Right forelimb (tissue), 1 donor: ENCODE data around the gene TBX6.
"Not testable (repeated sequence)": the region's sequence is repeated elsewhere in the genome, so short reads cannot be mapped to it uniquely, and the experiment has no call there.

Experiments
- DNase-seq: peaks from one replicate; pipeline ENCODE4 v3.0.0-alpha.2; 2018

Gene TBX6

GRCh38 chr16:30065102-30065942 is 26.4 kb downstream of the TBX6 start, which contains the start of gene ALDOA:
ALDOA (plus strand) TSS chr16:30065760; CDS start chr16:30066898, 1,138 bp downstream.
- DNase-seq, result peak; percentile 99

- DNase-seq, result no peak
Measured at GRCh38 chr16:30064729-30065101, 27.0 kb downstream of the TBX6 start.

GRCh38 chr16:30063893-30064728 is 27.6 kb downstream of the TBX6 start:
- DNase-seq, result peak; percentile 73

GRCh38 chr16:30063278-30063892 is 28.3 kb downstream of the TBX6 start:
- no peak for DNase-seq

DNA sequence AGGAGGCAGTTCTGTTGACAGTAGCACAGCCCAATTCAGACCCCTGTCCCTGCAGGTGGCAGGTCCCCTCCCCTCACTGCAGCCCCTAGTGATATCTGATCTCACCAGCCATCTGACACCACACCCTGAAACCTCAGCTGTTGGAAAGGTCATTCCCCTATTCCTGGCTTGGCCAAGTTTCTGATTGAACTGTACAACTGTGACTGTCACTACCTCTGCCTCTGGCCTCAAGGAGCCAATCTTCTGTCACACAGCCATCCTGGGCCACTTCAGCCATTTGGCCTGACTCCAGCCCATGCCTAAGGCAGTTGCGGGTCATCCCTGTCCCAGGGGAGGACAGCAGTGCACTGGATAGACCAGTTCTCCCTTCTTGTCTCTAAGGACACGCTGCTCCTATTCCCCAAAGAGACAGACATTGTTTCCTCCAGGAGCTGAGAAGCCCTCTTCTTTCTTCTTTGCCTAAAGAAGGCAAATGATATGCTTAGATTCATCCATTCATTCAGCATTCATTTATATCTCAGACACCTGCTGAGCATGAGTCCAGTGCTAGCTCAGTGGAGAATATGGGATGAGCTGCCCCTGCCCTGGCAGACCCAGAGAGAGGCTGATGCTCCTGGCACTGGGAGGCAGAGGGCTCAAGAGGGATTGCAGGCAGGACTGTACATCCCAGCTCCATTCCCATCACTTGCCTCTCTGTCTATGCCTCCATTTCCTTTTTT is 30.7 kb downstream of the TBX6 start:
- peak; percentile 57 for DNase-seq

- DNase-seq, result no peak
Measured at GRCh38 chr16:30060346-30060745, 31.4 kb downstream of the TBX6 start.

- DNase-seq, result no peak
Measured at GRCh38 chr16:30054959-30055553, 36.7 kb downstream of the TBX6 start.

- no peak for DNase-seq
Measured at GRCh38 chr16:30054451-30054850, 37.3 kb downstream of the TBX6 start.

DNA sequence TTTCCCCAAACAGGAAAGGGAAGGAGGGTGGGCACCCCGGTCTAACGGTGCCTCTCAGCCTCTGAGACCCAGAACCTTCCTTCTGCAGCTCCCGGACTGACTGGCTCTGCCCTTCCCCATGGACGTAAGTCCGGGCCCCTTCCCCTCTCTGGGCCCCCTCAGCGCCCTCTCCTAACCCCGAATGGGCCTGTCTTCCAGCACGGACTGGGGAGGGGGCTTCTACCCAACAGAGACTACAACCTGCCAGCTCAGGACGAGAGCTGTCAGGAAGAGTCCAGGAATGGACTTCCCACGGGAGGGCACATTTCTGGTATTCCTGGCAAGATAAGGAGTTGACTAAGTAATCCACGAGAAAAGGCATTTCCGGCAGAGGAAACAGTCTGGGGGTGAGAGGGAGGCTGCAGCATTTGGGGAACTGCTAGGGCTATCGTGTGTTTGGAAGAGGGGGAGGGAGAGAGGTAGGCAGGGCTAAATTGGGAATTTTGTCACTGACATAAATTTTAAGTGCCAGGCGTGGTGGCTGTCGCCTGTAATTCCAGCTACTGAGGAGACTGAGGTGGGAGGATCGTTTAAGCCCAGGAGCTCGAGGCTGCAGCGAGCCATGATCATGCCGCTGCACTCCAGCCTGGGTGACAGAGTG is 38.2 kb downstream of the TBX6 start:
- DNase-seq, result no peak

GRCh38 chr16:30052671-30053372 is 38.9 kb downstream of the TBX6 start:
- peak; percentile 96 for DNase-seq

DNA sequence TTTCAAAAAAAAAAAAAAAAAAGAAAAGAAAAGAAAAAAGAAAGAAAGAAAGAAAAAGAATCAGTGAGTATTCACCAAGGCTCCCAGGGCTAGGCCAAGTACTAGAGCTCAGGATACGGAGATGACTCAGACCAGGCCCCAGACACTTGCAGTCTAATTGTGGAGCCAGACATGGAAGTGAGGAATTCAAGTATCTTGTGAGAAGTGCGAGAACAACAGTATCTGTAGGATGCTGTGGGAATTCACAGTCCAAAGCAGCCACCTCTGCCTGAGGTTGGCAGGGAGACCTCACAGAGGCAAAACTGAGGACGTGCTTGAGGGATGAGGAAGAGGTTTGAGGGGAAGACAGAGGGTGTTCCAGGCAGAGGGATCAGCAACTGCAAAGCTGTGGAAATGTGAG is 40.2 kb downstream of the TBX6 start:
- no peak for DNase-seq

- no peak for DNase-seq
Measured at GRCh38 chr16:30049871-30050270, 41.9 kb downstream of the TBX6 start.

GRCh38 chr16:30046588-30046987 is 45.1 kb downstream of the TBX6 start:
- DNase-seq, result no peak

- DNase-seq, result no peak
Measured at GRCh38 chr16:30046178-30046577, 45.5 kb downstream of the TBX6 start.

DNA sequence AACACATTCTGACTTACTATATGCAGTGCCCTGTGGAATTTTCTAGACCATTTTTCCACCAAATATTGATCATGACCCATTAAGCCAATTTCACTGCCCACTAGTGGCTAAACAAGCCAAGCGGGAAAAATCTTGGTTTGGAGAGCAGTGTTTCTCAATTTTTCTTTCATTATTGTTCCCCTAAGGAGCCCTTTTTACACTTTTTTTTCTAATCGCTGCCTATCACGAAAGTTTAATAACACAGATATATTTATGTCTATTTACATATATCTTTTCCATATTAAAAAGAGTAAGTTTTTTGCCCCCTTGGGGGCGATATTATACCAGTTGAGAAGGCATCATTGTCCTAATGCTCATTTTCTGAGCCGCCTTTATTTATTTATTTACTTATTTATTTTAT is 49.9 kb downstream of the TBX6 start:
- no peak for DNase-seq

GRCh38 chr16:30040690-30041089 is 51.0 kb downstream of the TBX6 start:
- DNase-seq, result not testable (repeated sequence)

DNA sequence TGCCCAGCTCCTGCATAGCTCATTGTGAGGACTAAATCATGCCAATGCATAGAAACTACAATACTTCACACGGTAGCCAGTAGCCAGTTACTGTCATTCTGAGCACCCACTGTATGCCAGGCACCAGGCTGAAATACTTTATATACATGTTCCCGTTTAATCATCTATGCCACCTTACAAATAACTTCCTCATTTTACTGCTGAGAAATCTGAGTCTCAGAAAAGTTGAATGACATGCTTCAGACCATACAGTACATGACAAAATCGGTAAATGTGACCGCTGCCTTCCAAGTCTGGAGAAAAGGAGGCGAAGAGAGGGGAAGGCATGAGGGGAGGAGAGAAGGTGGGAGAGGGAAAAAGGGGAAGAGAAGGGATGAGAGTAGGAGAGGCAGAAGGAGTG is 51.5 kb downstream of the TBX6 start:
- no peak for DNase-seq
